Endodermal cell (in vitro differentiated cells): Measurements from ENCODE around the gene DELE1. TPM values are rescaled to one million over a fixed set of nuclear protein-coding genes. Genes with fewer than 3 reads are reported as not detected.

Experiments used
- DNase-seq: peaks from one replicate; pipeline ENCODE4 v3.0.0-alpha.2; 2017
- H3K27ac ChIP-seq: 2 replicates; pipeline ENCODE4 v1.5.1; 2013; ENCODE audit warnings: mild to moderate bottlenecking, low read depth, low read length, moderate library complexity
- H3K27me3 ChIP-seq: 2 replicates; pipeline ENCODE4 v1.6.1; 2013; ENCODE audit warnings: mild to moderate bottlenecking, low read length, moderate library complexity; ENCODE audit not compliant: insufficient read depth, control insufficient read depth, poor library complexity, severe bottlenecking
- H3K36me3 ChIP-seq: 2 replicates; pipeline ENCODE4 v1.7.0; 2013; ENCODE audit warnings: mild to moderate bottlenecking, low read length, moderate library complexity; ENCODE audit not compliant: control insufficient read depth, insufficient read depth
- H3K4me1 ChIP-seq: one replicate; pipeline ENCODE4 v1.7.0; 2013; ENCODE audit warnings: low read length; ENCODE audit not compliant: control insufficient read depth, insufficient read depth
- H3K4me3 ChIP-seq: 2 replicates; pipeline ENCODE4 v1.5.1; 2013; ENCODE audit warnings: mild to moderate bottlenecking, low read length, moderate library complexity
- H3K9ac ChIP-seq: 2 replicates; pipeline ENCODE4 v1.6.1; 2013; ENCODE audit warnings: mild to moderate bottlenecking, low read length, moderate library complexity; ENCODE audit not compliant: poor library complexity, severe bottlenecking; ENCODE audit errors: extremely low read depth
- H3K9me3 ChIP-seq: 2 replicates; pipeline ENCODE4 v1.6.1; 2013; ENCODE audit warnings: mild to moderate bottlenecking, low read length, moderate library complexity; ENCODE audit not compliant: control insufficient read depth
- H3K27ac Mint-ChIP-seq: 2 replicates; pipeline ENCODE4 v1.8.0; 2020; ENCODE audit warnings: mixed read lengths
- H3K27me3 Mint-ChIP-seq: 2 replicates; pipeline ENCODE4 v1.8.0; 2021; ENCODE audit warnings: mild to moderate bottlenecking, mixed read lengths; ENCODE audit not compliant: insufficient read depth
- H3K36me3 Mint-ChIP-seq: 2 replicates; pipeline ENCODE4 v1.8.0; 2020; ENCODE audit warnings: low read depth, mixed read lengths
- H3K4me1 Mint-ChIP-seq: 2 replicates; pipeline ENCODE4 v1.8.0; 2020; ENCODE audit warnings: mixed read lengths
- H3K4me3 Mint-ChIP-seq: 2 replicates; pipeline ENCODE4 v1.8.0; 2020; ENCODE audit warnings: mild to moderate bottlenecking, moderate library complexity, mixed read lengths
- H3K9me3 Mint-ChIP-seq: 2 replicates; pipeline ENCODE4 v1.8.0; 2020; ENCODE audit warnings: mild to moderate bottlenecking, mixed read lengths
- CTCF ChIP-seq: fragments of 200-600 bp; sonication (generic); conservative IDR thresholded peaks from 2 replicates; pipeline ENCODE4 v1.5.0; 2021; ENCODE audit warnings: antibody characterized with exemption, mild to moderate bottlenecking
- WGBS, 2 experiments: methylation state at CpG; one replicate each; pipeline versions ENCODE4 v1.1.5 to v1.1.7; 2013; ENCODE audit warnings: missing lambda C conversion rate in 2 of 2, mixed read lengths in 1 of 2; ENCODE audit not compliant: insufficient coverage in 1 of 2, insufficient read length in 1 of 2; 5-methylcytosine and 5-hydroxymethylcytosine counted together
- total RNA-seq, 2 donors: library from RNA; stranded (reverse); fragmentation: NEBNext Ultra II Directional in 1 of 2; extraction: Animal tissue kit (Norgen Biotek cat#: 25700) in 1 of 2; gene quantifications; 2 replicates in 1 of 2; 3 replicates in 1 of 2; pipeline ENCODE4 v1.2.1, GENCODE V29; 2021

The DELE1 gene
- total RNA-seq, 2 donors from 2014 or later: 66.5 to 71.4 TPM

- Mint-ChIP-seq H3K4me1 (peaks cover 17% of the 10 kb centered on the region), H3K36me3 (no peaks in the 10 kb centered on the region), H3K9me3 (no peaks in the 10 kb centered on the region), H3K27me3 (peaks cover 37% of the 10 kb centered on the region), H3K27ac (no peak overlapping the region), H3K4me3 (no peak overlapping the region)
- Histone ChIP-seq H3K4me3 (no peak overlapping the region), H3K27me3 (peaks cover 31% of the 10 kb centered on the region), H3K9ac (no peak overlapping the region), H3K27ac (no peak overlapping the region), H3K9me3 (no peaks in the 10 kb centered on the region), H3K36me3 (no peaks in the 10 kb centered on the region), H3K4me1 (no peaks in the 10 kb centered on the region)
- no peak for DNase-seq
- no peak for TF ChIP-seq CTCF
- 87 to 93% methylated on average over 3 of the region's 3 CpGs for WGBS, 2 experiments
These were observed 8.9 kb upstream of the DELE1 start for GRCh38 chr5:141914797-141915196.

- no peak overlapping the region for H3K27ac ChIP-seq
- DNase-seq: peak; percentile 82
- no peak overlapping the region for H3K9ac ChIP-seq
- no peak overlapping the region for H3K4me3 ChIP-seq
- no peaks in the 10 kb centered on the region for H3K36me3 ChIP-seq
- Mint-ChIP-seq H3K27ac (no peak overlapping the region), H3K4me1 (peaks cover 17% of the 10 kb centered on the region), H3K4me3 (no peak overlapping the region), H3K27me3 (peaks cover 37% of the 10 kb centered on the region), H3K36me3 (no peaks in the 10 kb centered on the region), H3K9me3 (no peaks in the 10 kb centered on the region)
- no peaks in the 10 kb centered on the region for H3K4me1 ChIP-seq
- H3K9me3 ChIP-seq: no peaks in the 10 kb centered on the region
- 65% methylated on average over 6 of the region's 6 CpGs; no CpG with 5 or more reads in 1 of the 2 experiments for WGBS, 2 experiments
- H3K27me3 ChIP-seq: peaks cover 31% of the 10 kb centered on the region
- TF ChIP-seq CTCF: peak; percentile 42
These were observed 7.8 kb upstream of the DELE1 start for GRCh38 chr5:141915881-141916336.

- no peaks in the 10 kb centered on the region for H3K9me3 Mint-ChIP-seq
- H3K27ac ChIP-seq: no peak overlapping the region
- H3K27ac Mint-ChIP-seq: no peak overlapping the region
- no peak overlapping the region for H3K9ac ChIP-seq
- no peak overlapping the region for H3K4me3 Mint-ChIP-seq
- peaks cover 37% of the 10 kb centered on the region for H3K27me3 Mint-ChIP-seq
- H3K36me3 Mint-ChIP-seq: no peaks in the 10 kb centered on the region
- H3K36me3 ChIP-seq: no peaks in the 10 kb centered on the region
- no peaks in the 10 kb centered on the region for H3K4me1 ChIP-seq
- WGBS, 2 experiments: 90% methylated on average over 1 to 2 of the region's 2 CpGs
- no peak overlapping the region for H3K4me3 ChIP-seq
- no peaks in the 10 kb centered on the region for H3K9me3 ChIP-seq
- H3K27me3 ChIP-seq: peaks cover 31% of the 10 kb centered on the region
- TF ChIP-seq CTCF: no peak
- DNase-seq: no peak
- peaks cover 17% of the 10 kb centered on the region for H3K4me1 Mint-ChIP-seq
These were observed 7.1 kb upstream of the DELE1 start for GRCh38 chr5:141916522-141916921.
